Activated CD4-positive, alpha-beta T cell treated with anti-CD3 and anti-CD28 coated beads for 48 hours (primary cell): ENCODE data around the gene FRMPD4.

Experiments
- DNase-seq: peaks from one replicate; pipeline ENCODE4 v3.0.0-alpha.2; 2020

The FRMPD4 gene

GRCh38 chrX:12223650-12224049 lies 85.4 kb downstream of the FRMPD4 start:
- DNase-seq, result no peak

GRCh38 chrX:12225107-12225506 lies 86.8 kb downstream of the FRMPD4 start:
- DNase-seq, result no peak

GRCh38 chrX:12227412-12228041 lies 89.3 kb downstream of the FRMPD4 start:
- no peak for DNase-seq

- no peak for DNase-seq
These were observed 90.6 kb downstream of the FRMPD4 start for GRCh38 chrX:12228862-12229261.

GRCh38 chrX:12229986-12230385 lies 91.7 kb downstream of the FRMPD4 start:
- no peak for DNase-seq

GRCh38 chrX:12234534-12235329 lies 96.5 kb downstream of the FRMPD4 start:
- no peak for DNase-seq

GRCh38 chrX:12236156-12236555 lies 97.9 kb downstream of the FRMPD4 start:
- DNase-seq, result no peak

GRCh38 chrX:12237131-12237530 lies 98.9 kb downstream of the FRMPD4 start:
- DNase-seq, result no peak

GRCh38 chrX:12237771-12238170 lies 99.5 kb downstream of the FRMPD4 start:
- DNase-seq, result no peak

- no peak for DNase-seq
These were observed 101.2 kb downstream of the FRMPD4 start for GRCh38 chrX:12239356-12240082.

- DNase-seq, result no peak
These were observed 102.2 kb downstream of the FRMPD4 start for GRCh38 chrX:12240491-12240890.

- no peak for DNase-seq
These were observed 102.8 kb downstream of the FRMPD4 start for GRCh38 chrX:12241026-12241425.

- DNase-seq, result no peak
These were observed 107.7 kb downstream of the FRMPD4 start for GRCh38 chrX:12245650-12246645.

GRCh38 chrX:12249997-12250396 lies 111.7 kb downstream of the FRMPD4 start:
- DNase-seq, result no peak

- no peak for DNase-seq
These were observed 124.9 kb downstream of the FRMPD4 start for GRCh38 chrX:12263211-12263610.

GRCh38 chrX:12269484-12269883 lies 131.2 kb downstream of the FRMPD4 start:
- no peak for DNase-seq

- DNase-seq, result no peak
These were observed 139.9 kb downstream of the FRMPD4 start for GRCh38 chrX:12278151-12278550.

GRCh38 chrX:12282991-12283390 lies 144.7 kb downstream of the FRMPD4 start:
- no peak for DNase-seq

GRCh38 chrX:12292996-12293765 lies 154.9 kb downstream of the FRMPD4 start:
- DNase-seq, result no peak

GRCh38 chrX:12297353-12297752 lies 159.1 kb downstream of the FRMPD4 start:
- DNase-seq, result no peak

GRCh38 chrX:12301288-12301687 lies 163.0 kb downstream of the FRMPD4 start:
- no peak for DNase-seq

GRCh38 chrX:12304261-12304660 lies 166.0 kb downstream of the FRMPD4 start:
- no peak for DNase-seq
